CD1c-positive myeloid dendritic cell (primary cell): ENCODE measurements around the gene ZNHIT2.
"Not testable (repeated sequence)": the region's sequence is repeated elsewhere in the genome, so short reads cannot be mapped to it uniquely, and the experiment has no call there.

Experiments
- DNase-seq: peaks from one replicate; pipeline ENCODE4 v3.0.0-alpha.2; 2016; ENCODE audit errors: extremely low spot score

The ZNHIT2 gene

GRCh38 chr11:65119670-65119995 is 2.1 kb upstream of the ZNHIT2 start:
- no peak for DNase-seq

- DNase-seq, result not testable (repeated sequence)
Observed at GRCh38 chr11:65118891-65119669, 1.6 kb upstream of the ZNHIT2 start.

- no peak for DNase-seq
Observed at GRCh38 chr11:65118097-65118837, 766 bp upstream of the ZNHIT2 start.

- DNase-seq, result peak; percentile 78
Observed at GRCh38 chr11:65116370-65117205, 913 bp downstream of the ZNHIT2 start.

GRCh38 chr11:65115361-65116082 is 2.0 kb downstream of the ZNHIT2 start:
- DNase-seq, result no peak

GRCh38 chr11:65114538-65115171 is 2.8 kb downstream of the ZNHIT2 start:
- DNase-seq, result no peak

- no peak for DNase-seq
Observed at GRCh38 chr11:65113839-65114238, 3.7 kb downstream of the ZNHIT2 start.

- no peak for DNase-seq
Observed at GRCh38 chr11:65113361-65113756, 4.1 kb downstream of the ZNHIT2 start.

GRCh38 chr11:65112546-65113360 is 4.7 kb downstream of the ZNHIT2 start:
- peak; percentile 73 for DNase-seq

GRCh38 chr11:65111744-65112545 is 5.6 kb downstream of the ZNHIT2 start, which contains the start of gene TM7SF2:
Gene TM7SF2 (plus strand): TSS chr11:65111872. CDS start chr11:65112016, 144 bp downstream.
- peak; percentile 95 for DNase-seq

GRCh38 chr11:65111159-65111743 is 6.2 kb downstream of the ZNHIT2 start:
- no peak for DNase-seq

- peak; percentile 91 for DNase-seq
Observed at GRCh38 chr11:65110354-65110861, 7.1 kb downstream of the ZNHIT2 start.

GRCh38 chr11:65109231-65110198 is 8.0 kb downstream of the ZNHIT2 start:
- DNase-seq, result no peak

GRCh38 chr11:65108469-65109123 is 8.9 kb downstream of the ZNHIT2 start:
- no peak for DNase-seq

GRCh38 chr11:65107751-65108468 is 9.6 kb downstream of the ZNHIT2 start:
- no peak for DNase-seq

GRCh38 chr11:65107078-65107477 is 10.4 kb downstream of the ZNHIT2 start:
- no peak for DNase-seq
